Measurements from ENCODE around the gene HMGN2. TPM values are rescaled to one million over a fixed set of nuclear protein-coding genes. Genes with fewer than 3 reads are reported as not detected.

The HMGN2 gene
- total RNA-seq, 6 experiments from 2014 or later = 440 to 699 (median 668) TPM

DNA sequence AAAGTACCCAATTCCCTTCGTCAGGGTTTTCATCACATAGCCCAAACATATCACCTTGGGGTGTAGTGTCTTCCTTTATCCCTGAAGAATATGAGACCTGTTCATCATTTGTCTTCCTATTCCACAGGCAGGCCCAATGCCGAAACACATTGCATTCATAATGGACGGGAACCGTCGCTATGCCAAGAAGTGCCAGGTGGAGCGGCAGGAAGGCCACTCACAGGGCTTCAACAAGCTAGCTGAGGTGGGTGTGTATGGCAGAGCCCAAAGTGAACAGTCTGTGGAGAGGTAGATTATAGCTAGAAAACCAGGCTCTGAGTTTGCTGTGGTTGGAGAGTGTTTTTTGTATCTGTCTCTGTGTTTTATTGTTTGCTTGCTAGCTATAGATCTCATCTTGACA, 34.2 kb upstream of the HMGN2 start:
- H3K36me3 Mint-ChIP-seq (ENCODE audit: low read depth) = peaks cover 33% of the 10 kb centered on the region
- H3K4me3 Mint-ChIP-seq = no peak overlapping the region
- no peak for DNase-seq
- H3K4me1 Mint-ChIP-seq (ENCODE audit: low read depth) = peaks cover 12% of the 10 kb centered on the region
- H3K9me3 Mint-ChIP-seq = no peaks in the 10 kb centered on the region
- no peaks in the 10 kb centered on the region for H3K27me3 Mint-ChIP-seq (ENCODE audit: insufficient read depth)
- H3K27ac Mint-ChIP-seq = no peak overlapping the region
- TF ChIP-seq, protein P1, sequence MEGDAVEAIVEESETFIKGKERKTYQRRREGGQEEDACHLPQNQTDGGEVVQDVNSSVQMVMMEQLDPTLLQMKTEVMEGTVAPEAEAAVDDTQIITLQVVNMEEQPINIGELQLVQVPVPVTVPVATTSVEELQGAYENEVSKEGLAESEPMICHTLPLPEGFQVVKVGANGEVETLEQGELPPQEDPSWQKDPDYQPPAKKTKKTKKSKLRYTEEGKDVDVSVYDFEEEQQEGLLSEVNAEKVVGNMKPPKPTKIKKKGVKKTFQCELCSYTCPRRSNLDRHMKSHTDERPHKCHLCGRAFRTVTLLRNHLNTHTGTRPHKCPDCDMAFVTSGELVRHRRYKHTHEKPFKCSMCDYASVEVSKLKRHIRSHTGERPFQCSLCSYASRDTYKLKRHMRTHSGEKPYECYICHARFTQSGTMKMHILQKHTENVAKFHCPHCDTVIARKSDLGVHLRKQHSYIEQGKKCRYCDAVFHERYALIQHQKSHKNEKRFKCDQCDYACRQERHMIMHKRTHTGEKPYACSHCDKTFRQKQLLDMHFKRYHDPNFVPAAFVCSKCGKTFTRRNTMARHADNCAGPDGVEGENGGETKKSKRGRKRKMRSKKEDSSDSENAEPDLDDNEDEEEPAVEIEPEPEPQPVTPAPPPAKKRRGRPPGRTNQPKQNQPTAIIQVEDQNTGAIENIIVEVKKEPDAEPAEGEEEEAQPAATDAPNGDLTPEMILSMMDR (IDR thresholded peaks at IDR 0.05) = no peak

DNA sequence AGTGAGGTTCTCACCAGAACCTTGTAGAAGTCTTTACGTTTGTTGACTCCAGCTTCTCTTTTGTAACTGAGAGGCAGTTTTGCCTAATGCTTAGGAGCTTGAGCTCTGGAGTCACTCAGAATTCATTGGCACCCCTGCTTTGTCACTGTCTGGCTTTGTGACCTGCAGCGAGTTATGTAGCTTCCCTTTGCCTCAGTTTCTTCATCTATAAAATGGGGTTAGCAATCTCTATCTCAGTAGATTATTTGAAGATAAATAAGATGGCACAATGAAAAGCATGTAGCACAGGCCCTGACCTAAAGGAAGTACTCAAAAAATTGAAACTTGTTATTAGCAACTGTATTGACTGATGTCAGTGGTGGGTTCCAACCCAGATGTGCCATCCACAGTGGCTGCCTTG, 32.0 kb upstream of the HMGN2 start:
- Mint-ChIP-seq H3K36me3 (ENCODE audit: low read depth) (peaks cover 36% of the 10 kb centered on the region), H3K4me1 (ENCODE audit: low read depth) (no peaks in the 10 kb centered on the region), H3K27me3 (ENCODE audit: insufficient read depth) (no peaks in the 10 kb centered on the region), H3K4me3 (no peak overlapping the region), H3K27ac (no peak overlapping the region), H3K9me3 (no peaks in the 10 kb centered on the region)
- TF ChIP-seq, protein P1 (IDR thresholded peaks at IDR 0.05) = no peak
- no peak for DNase-seq

DNA sequence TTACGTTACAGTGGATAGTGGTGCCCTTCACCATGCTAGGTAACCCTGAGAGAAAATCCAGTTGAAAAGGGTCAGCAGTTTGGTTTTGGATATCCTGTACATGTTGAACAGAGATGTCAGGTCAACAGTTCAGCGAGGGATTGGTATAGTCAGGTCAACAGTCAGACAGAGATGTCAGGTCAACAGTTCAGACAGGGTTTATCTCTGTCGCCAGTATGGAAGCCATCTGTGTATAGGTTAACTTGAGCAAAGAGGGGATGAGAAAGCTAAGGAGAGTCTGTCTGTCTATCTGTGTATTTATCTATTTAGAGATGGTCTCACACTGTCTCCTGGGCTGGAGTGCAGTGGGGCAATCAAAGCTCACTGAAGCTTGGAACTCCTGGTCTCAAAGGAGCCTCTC, 22.4 kb upstream of the HMGN2 start:
- no peaks in the 10 kb centered on the region for H3K27me3 Mint-ChIP-seq (ENCODE audit: insufficient read depth)
- H3K4me1 Mint-ChIP-seq (ENCODE audit: low read depth) = no peaks in the 10 kb centered on the region
- no peak overlapping the region for H3K27ac Mint-ChIP-seq
- TF ChIP-seq, protein P1 (IDR thresholded peaks at IDR 0.05) = no peak
- H3K36me3 Mint-ChIP-seq (ENCODE audit: low read depth) = peaks cover 24% of the 10 kb centered on the region
- H3K9me3 Mint-ChIP-seq = no peaks in the 10 kb centered on the region
- DNase-seq = no peak
- H3K4me3 Mint-ChIP-seq = no peak overlapping the region

- no peak overlapping the region for H3K27ac Mint-ChIP-seq
- H3K9me3 Mint-ChIP-seq = no peaks in the 10 kb centered on the region
- DNase-seq = no peak
- H3K4me3 Mint-ChIP-seq = no peak overlapping the region
- H3K36me3 Mint-ChIP-seq (ENCODE audit: low read depth) = peaks cover 24% of the 10 kb centered on the region
- TF ChIP-seq, protein P1 (IDR thresholded peaks at IDR 0.05) = no peak
- no peaks in the 10 kb centered on the region for H3K4me1 Mint-ChIP-seq (ENCODE audit: low read depth)
- H3K27me3 Mint-ChIP-seq (ENCODE audit: insufficient read depth) = no peaks in the 10 kb centered on the region
Observed at GRCh38 chr1:26450908-26451307, 21.3 kb upstream of the HMGN2 start.

DNA sequence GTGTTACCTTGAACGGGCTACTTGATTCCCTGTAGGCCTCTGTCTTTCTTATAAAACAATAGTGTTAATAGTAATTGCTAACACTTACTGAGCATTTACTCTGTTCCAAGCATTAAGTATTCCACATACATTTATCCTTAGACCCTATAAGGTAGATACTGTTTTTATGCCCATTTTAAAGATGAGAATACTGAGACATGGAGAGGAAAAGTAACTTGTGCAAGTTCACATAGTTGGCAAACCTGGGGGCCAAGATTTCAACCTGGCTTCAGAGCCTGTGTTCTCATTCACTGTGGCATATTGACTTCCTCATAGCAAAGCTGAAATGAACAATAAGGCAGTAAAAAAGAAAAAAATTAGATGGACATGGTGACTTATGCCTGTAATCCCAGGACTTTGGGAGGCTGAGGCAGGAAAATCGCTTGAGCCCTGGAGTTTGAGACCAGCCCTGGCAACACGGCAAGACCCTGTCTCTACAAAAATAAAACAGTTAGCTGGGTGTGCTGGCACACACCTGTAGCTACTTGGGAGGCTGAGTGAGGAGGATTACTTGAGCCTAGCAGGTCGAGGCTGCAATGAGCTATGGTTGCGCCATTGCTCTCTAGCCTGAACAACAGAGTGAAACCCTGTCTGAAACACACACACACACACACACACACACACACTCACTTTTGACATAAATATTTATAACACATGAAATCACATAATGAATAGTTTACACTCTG, 19.6 kb upstream of the HMGN2 start:
- Mint-ChIP-seq H3K27me3 (ENCODE audit: insufficient read depth) (no peaks in the 10 kb centered on the region), H3K27ac (no peak overlapping the region), H3K36me3 (ENCODE audit: low read depth) (peaks cover 11% of the 10 kb centered on the region), H3K4me3 (no peak overlapping the region), H3K4me1 (ENCODE audit: low read depth) (no peaks in the 10 kb centered on the region), H3K9me3 (no peaks in the 10 kb centered on the region)
- DNase-seq = no peak
- TF ChIP-seq, protein P1 (IDR thresholded peaks at IDR 0.05) = no peak

All from HFFc6 (cell line).